Measurements from ENCODE around the gene FAXDC2.
A peak's percentile ranks its signal among the peaks of the same experiment; 100 is the strongest.

FAXDC2 gene

DNA sequence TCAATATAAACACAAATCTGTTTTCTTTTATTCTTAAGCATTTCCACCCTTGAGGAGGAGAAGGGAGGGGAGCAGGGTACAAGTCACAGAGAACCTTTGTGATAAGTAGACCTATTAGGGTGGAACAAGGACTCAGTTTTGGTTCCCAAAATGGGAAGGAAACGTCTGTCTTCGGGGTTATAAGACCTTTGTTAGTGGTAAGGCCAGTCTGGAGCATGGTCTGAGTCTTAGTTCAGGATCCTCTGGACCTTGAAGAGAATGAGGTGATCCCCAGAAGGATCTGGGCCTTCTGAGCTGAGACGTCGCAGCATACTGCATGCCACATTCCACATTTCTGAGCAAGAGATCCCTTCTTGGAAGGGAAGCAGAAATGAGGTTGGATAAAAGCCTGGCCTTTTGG, 37.2 kb downstream of the FAXDC2 start:
- ChIA-PET CTCF (no interaction called here), POLR2A (no interaction called here)
- H3K4me3 ChIP-seq (ENCODE audit: low read depth, low read length): no peak overlapping the region
- peaks cover 55 to 94% of the 10 kb centered on the region in 2 experiments for H3K36me3 ChIP-seq (ENCODE audit: control insufficient read depth in 2 of 2, insufficient read depth in 1 of 2, low read length in 2 of 2)
- no peaks in the 10 kb centered on the region for H3K4me1 ChIP-seq (ENCODE audit: control insufficient read depth, insufficient read depth, low read length)
- no peak overlapping the region for H3K27ac ChIP-seq (ENCODE audit: extremely low read depth, low read depth, low read length)
- no peak for TF ChIP-seq MEIS1 (CRISPR knock-in tag; IDR thresholded peaks at IDR 0.05; ENCODE audit: borderline replicate concordance)
- TF ChIP-seq ZNF664 (tag by site-specific recombination; IDR thresholded peaks at IDR 0.05): no peak
- no peaks in the 10 kb centered on the region for H3K9me3 ChIP-seq (ENCODE audit: control insufficient read depth, insufficient read depth, low read depth, low read length)

DNA sequence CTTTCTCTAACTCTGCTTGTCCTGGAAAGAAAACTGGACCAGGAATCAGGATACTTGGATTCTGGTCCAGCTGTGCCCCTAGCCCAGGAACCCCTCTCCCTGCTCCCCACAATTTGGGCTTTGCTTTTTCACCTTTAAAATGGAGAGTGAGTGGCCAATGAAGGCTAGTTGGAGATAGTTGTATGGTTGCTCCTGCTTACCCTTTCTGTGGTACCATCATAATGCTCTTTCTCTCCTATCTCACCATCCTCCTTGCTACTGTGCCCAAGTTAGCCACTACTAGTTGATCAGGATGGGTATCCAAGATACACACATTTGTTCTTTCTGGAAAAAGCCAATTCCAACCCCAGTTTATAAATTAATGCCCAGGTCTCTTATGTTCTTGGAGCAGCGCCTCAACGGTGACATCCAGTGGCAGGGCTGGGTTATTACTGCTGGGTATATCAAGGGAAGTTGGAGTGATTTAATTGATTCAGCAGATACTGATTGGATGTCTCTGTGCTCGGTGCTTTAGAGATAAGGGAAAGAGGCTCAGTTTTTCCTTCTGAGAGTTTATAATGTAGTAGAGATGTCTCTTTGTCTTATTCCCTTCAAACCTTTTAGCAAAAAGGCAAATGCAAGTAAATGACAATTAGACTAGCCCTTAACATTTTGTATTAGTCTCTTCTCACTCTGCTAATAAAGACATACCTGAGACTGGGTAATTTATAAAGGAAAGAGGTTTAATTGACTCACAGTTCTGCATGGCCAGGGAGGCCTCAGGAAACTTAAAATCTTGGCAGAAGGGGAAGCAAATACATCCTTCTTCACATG, 38.5 kb downstream of the FAXDC2 start:
- no peaks in the 10 kb centered on the region for H3K9me3 ChIP-seq (ENCODE audit: control insufficient read depth, insufficient read depth, low read depth, low read length)
- no peaks in the 10 kb centered on the region for H3K4me1 ChIP-seq (ENCODE audit: control insufficient read depth, insufficient read depth, low read length)
- no peak overlapping the region for H3K27ac ChIP-seq (ENCODE audit: extremely low read depth, low read depth, low read length)
- POLR2A ChIA-PET: no interaction called here
- H3K36me3 ChIP-seq (ENCODE audit: control insufficient read depth in 2 of 2, insufficient read depth in 1 of 2, low read length in 2 of 2): peaks cover 62 to 93% of the 10 kb centered on the region in 2 experiments
- CTCF ChIA-PET: interaction anchor here (0.7 to 1.1 kb wide), 2 partner anchors 161 to 167 kb away, joined by 3 to 5 read pairs; no protein-coding TSS in a partner anchor
- H3K4me3 ChIP-seq (ENCODE audit: low read depth, low read length): no peak overlapping the region
- TF ChIP-seq ZNF561 (tag by site-specific recombination; IDR thresholded peaks at IDR 0.05; ENCODE audit: borderline replicate concordance): no peak
- no peak for TF ChIP-seq ZBTB21 (tag by site-specific recombination; IDR thresholded peaks at IDR 0.05)
- no peak for TF ChIP-seq KLF9 (tag by site-specific recombination; IDR thresholded peaks at IDR 0.05; ENCODE audit: low read depth)
- TF ChIP-seq GLIS1 (tag by site-specific recombination; IDR thresholded peaks at IDR 0.05): no peak
- TF ChIP-seq, protein P1, sequence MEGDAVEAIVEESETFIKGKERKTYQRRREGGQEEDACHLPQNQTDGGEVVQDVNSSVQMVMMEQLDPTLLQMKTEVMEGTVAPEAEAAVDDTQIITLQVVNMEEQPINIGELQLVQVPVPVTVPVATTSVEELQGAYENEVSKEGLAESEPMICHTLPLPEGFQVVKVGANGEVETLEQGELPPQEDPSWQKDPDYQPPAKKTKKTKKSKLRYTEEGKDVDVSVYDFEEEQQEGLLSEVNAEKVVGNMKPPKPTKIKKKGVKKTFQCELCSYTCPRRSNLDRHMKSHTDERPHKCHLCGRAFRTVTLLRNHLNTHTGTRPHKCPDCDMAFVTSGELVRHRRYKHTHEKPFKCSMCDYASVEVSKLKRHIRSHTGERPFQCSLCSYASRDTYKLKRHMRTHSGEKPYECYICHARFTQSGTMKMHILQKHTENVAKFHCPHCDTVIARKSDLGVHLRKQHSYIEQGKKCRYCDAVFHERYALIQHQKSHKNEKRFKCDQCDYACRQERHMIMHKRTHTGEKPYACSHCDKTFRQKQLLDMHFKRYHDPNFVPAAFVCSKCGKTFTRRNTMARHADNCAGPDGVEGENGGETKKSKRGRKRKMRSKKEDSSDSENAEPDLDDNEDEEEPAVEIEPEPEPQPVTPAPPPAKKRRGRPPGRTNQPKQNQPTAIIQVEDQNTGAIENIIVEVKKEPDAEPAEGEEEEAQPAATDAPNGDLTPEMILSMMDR (tag by site-specific recombination; IDR thresholded peaks at IDR 0.05): peak; percentile 64; the same call in 1 of the 2 replicates
- no peak for TF ChIP-seq ZNF585B (tag by site-specific recombination; IDR thresholded peaks at IDR 0.05)
- peak; percentile 16; the same call in 1 of the 2 replicates for TF ChIP-seq ZBTB17 (tag by site-specific recombination; IDR thresholded peaks at IDR 0.05)
- no peak for TF ChIP-seq ZNF513 (tag by site-specific recombination; IDR thresholded peaks at IDR 0.05)
- TF ChIP-seq ZNF266 (tag by site-specific recombination; IDR thresholded peaks at IDR 0.05; ENCODE audit: low read depth): no peak
- no peak for TF ChIP-seq ZNF544 (tag by site-specific recombination; IDR thresholded peaks at IDR 0.05)
- TF ChIP-seq, protein P2, sequence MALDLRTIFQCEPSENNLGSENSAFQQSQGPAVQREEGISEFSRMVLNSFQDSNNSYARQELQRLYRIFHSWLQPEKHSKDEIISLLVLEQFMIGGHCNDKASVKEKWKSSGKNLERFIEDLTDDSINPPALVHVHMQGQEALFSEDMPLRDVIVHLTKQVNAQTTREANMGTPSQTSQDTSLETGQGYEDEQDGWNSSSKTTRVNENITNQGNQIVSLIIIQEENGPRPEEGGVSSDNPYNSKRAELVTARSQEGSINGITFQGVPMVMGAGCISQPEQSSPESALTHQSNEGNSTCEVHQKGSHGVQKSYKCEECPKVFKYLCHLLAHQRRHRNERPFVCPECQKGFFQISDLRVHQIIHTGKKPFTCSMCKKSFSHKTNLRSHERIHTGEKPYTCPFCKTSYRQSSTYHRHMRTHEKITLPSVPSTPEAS (tag by site-specific recombination; IDR thresholded peaks at IDR 0.05): no peak
- TF ChIP-seq ZNF354C (tag by site-specific recombination; IDR thresholded peaks at IDR 0.05; ENCODE audit: borderline replicate concordance, low read depth): no peak
- TF ChIP-seq ZSCAN18 (tag by site-specific recombination; IDR thresholded peaks at IDR 0.05): no peak
- no peak for TF ChIP-seq HOXC10 (CRISPR knock-in tag; IDR thresholded peaks at IDR 0.05)
- no peak for TF ChIP-seq YY1 (tag by site-specific recombination; IDR thresholded peaks at IDR 0.05)
- no peak for TF ChIP-seq KLF10 (tag by site-specific recombination; IDR thresholded peaks at IDR 0.05)
- TF ChIP-seq ZNF26 (tag by site-specific recombination; IDR thresholded peaks at IDR 0.05): no peak
- TF ChIP-seq ZBTB44 (tag by site-specific recombination; IDR thresholded peaks at IDR 0.05): no peak
- no peak for TF ChIP-seq ZNF16 (tag by site-specific recombination; IDR thresholded peaks at IDR 0.05; ENCODE audit: low read depth)
- no peak for TF ChIP-seq ZNF19 (tag by site-specific recombination; IDR thresholded peaks at IDR 0.05; ENCODE audit: low read depth)
- TF ChIP-seq ZNF146 (tag by site-specific recombination; IDR thresholded peaks at IDR 0.05): no peak
- no peak for TF ChIP-seq ZNF704 (tag by site-specific recombination; IDR thresholded peaks at IDR 0.05)

Measured in HEK293 (cell line).